HG03571 (cell line): ENCODE data around the gene CAPN15.
"Not testable (repeated sequence)": the region's sequence is repeated elsewhere in the genome, so short reads cannot be mapped to it uniquely, and the experiment has no call there.

Source experiments
- ATAC-seq: cut with Tn5 transposase; IDR thresholded peaks from one replicate; pipeline ENCODE4 v1.9.1; 2021; ENCODE audit not compliant: unreplicated experiment

The CAPN15 gene

DNA sequence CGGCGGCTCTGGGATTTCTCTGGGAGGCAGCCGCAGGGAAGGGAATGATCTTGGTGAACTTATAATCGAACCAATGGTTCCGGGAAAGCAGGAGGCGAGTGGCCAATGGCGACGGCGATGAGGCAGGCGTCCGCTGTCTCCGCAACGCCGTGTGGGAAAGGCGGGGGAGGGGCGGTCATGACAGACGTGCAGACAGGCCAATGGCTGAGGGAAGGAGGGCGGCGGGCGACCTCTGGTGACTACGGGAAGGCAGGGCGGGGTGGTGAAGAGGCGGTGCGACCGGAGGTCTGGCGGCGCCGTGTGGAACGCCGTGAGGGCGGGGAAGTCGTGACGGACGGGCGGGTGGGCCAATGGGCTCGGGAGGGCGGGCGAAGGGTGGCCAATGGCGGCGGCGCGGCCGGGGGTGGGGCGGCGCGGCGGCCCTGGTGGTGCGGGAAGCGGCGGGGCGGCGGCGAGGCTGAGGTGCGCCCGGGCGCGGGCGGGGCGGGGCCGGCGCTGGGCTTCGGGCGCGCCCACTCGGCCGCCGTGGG, 62.2 kb downstream of the CAPN15 start, which contains the start of gene RAB40C:
RAB40C (plus strand) TSS at position 409 of the 530 bp plus-strand sequence. CDS start 226 bp downstream, outside the sequence.
- ATAC-seq = peak; percentile 66

- ATAC-seq = no peak
These were observed 62.8 kb downstream of the CAPN15 start for GRCh38 chr16:590188-590814.

- no peak for ATAC-seq
These were observed 63.3 kb downstream of the CAPN15 start for GRCh38 chr16:590815-591200.

DNA sequence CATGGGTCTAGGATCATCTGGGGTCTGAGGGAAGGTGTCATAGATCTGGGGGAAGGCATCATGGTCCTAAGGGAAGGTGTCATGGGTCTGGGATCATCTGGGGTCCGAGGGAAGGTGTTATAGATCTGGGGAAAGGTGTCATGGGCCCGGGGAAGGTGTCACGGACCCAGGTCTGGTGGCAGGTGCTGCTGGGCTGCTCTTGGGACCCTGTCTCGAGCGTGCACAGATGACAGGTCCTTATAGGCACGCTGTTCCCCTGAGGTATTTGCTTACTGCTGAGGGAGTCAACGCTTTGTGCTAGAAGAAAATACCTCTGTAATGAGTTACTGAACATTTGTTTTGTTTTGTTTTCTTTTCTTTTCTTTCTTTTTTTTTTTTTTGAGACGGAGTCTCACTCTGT, 63.7 kb downstream of the CAPN15 start:
- no peak for ATAC-seq

DNA sequence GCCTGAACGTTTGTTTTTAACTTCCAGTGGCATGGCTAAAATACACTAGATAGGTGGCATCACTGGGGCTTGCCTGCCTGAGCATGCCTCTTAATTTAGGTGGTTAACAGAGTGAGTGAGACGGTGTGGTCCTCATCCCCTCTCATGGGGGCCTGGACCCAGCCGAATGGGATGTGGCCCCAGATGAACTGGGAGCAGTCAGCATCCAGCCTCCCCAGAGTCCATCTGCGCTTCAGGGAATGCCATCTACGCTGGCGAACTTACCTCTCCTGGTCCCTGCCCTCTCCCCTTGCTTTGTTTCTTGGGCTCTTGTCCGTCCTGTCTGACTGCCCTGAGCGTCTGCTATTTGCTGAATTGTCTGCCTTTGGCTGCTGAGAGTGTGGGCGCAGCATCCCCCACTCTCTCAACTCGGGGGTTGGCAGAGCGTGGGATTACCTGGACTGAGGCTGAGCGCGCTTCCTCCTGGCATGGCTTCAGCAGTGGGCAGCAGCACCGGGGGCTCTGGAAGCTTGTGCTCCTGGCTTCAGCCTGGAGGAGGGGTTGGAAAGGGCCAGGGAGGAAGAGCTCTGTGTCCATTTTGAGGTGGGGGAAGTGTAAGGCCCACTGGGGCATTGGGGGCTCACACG, 64.5 kb downstream of the CAPN15 start:
- ATAC-seq = no peak

DNA sequence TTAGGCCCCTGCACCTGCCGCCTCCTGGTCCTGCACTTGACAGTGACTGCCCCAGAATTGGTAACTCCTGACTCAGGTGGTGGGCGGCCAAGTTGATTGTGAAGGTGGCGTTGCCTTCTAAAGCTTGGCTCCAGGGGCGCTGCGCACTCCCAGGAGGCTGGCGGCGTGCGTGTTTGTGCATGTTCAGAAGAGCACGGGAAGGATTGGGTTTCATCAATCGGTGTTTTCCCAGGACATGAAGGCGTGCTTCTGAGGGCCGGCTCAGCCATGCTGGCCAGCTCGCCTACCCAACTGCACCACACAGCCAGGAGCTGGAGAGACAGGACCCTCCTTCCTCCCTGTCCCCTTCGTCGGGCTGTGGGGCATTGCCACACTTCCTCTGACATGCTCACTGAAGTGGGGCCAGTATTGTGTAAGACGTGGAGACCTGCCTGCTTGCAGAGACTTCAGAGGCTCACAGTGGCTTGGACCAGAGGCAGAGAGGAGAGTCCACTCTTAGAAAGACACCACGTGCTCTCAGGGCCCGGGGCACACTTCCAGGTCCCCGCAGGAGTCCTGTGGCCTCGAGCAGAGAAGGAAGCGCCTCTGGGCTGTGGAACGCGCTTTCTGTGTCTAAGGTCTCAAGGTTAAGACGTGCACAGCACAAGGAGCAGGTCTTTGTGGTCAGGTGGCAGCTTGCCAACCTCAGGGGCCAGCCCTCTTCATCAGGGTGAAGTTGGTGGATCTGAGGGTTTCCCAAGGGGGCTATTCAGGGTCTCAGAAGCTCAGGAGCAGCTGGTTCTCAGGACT, 65.2 kb downstream of the CAPN15 start:
- ATAC-seq = no peak

- no peak for ATAC-seq
These were observed 65.9 kb downstream of the CAPN15 start for GRCh38 chr16:593406-593805.

- ATAC-seq = no peak
These were observed 66.3 kb downstream of the CAPN15 start for GRCh38 chr16:593807-594206.

- ATAC-seq = no peak
These were observed 67.6 kb downstream of the CAPN15 start for GRCh38 chr16:595094-595528.

GRCh38 chr16:595942-596735, 68.6 kb downstream of the CAPN15 start:
- ATAC-seq = no peak

- ATAC-seq = no peak
These were observed 69.2 kb downstream of the CAPN15 start for GRCh38 chr16:596736-597060.

GRCh38 chr16:597655-598054, 70.1 kb downstream of the CAPN15 start:
- ATAC-seq = not testable (repeated sequence)

DNA sequence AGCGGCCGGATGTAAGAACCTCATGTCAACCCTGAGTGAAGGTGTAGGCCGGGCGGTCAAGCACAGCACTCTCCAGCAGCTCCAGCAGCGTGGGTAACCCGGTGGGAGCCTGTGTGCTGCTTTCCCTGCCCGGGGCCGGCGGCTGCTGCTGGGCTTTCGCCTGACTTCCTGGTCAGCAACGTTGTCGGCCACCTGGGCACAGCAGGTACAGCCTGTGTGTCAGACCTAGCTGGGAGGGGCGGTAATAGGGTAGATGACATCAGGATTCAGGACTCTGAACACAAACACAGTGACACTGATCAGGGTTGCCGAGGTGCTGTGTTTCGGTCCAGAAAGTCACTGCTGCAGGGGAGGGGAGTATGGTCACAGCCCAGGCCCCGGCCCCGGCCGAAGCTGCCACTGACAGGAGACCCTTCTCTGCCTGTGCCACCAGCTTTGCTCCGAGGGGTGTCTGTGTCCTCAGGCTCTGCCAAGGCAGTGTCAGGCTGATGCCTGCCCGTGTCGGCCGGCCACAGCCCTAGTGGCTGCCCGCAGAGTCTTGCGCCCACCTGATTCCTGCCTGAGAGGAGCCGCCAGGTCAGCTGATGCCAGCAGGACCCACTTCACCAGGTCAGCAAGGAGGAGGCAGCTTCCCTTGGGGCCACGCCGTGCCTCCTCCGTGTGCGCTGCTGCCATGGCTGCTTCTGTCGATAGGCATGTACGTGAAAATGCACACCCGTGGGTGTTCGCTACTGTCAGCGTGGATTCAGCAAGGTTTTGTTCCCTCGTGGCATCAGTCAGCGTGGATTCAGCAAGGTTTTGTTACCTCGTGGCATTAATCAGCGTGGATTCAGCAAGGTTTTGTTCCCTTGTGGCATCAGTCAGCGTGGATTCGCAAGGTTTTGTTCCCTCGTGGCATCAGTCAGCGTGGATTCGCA, 71.6 kb downstream of the CAPN15 start:
- no peak for ATAC-seq

DNA sequence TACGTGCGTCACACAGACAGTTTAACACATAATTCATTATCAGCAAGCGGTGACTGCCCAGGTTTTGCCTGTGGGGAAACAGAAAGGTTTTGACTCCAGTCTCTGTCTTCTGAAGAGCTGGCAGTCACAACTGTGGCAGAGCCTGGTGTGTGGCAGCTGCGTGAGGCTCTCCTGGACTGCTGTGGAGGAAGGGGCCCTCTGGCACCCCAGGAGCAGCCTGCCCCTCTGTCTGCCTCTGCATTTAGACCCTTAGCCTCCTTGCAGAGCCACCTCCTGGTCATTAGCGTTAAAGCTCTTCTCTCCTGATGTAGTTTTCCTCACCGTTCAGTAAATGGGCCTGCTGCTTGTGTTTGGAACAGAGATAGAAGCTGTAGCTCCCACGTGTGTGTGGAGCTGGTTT, 73.3 kb downstream of the CAPN15 start:
- ATAC-seq = no peak

- no peak for ATAC-seq
These were observed 76.4 kb downstream of the CAPN15 start for GRCh38 chr16:603933-604332.
